T-helper 2 cell (primary cell): Measurements from ENCODE around the gene RUVBL1.
"Not testable (repeated sequence)": the region's sequence is repeated elsewhere in the genome, so short reads cannot be mapped to it uniquely, and the experiment has no call there.

Experiments used
- DNase-seq, 5 experiments: peaks; one replicate each; pipeline versions ENCODE4 v3.0.0 to v3.0.0-alpha.2; 2012 to 2022
- total RNA-seq, 2 donors: gene quantifications; one replicate each; lab custom pipeline; 2026; lab: John Stamatoyannopoulos, UW

Gene RUVBL1
- total RNA-seq = 15.0 to 44.4 reads per million in 2 donors

DNA sequence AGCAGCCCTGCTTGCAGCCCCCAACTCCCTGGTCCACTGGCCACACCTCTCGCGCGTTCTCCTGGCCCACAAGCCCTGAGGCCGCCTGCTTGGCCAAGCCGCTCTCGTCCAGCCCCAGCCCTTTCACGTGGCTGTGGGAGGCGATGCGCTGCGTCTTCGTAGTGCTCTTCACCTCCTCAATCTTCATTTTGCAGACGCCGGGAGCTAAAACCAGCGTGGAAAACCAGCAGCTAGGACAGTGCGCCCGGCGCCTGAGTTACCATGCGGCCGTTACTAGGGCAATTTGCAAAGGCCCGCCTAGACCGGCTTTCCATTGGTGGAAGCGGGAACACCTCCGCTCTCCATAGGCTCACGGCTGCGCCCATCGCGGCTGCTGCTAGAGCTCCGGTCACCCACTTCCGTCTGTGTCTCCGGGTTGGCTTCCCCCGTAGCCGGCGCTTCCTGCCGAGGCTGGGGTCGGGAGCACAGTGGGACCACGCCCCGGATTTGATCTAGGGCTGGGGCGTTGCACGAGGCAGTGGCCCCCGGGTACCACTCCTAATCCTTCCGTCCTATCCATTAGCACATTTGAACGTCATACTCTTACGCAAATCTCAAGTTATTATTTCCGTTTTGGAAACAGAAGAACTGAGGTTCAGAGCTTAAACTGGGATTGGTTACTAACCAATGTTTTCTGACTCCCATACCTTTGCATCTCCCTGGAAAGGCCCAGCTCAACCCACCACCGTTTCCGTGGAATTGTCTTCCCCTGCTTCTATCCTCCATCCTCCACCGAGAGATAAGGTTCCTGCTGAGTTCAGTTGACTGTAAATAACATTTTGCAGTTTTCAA is at the start of gene RUVBL1:
TSS of gene RUVBL1 (minus strand) at position 275 of the 831 bp plus-strand sequence. CDS start at position 187, 88 bp downstream.
- DNase-seq = peak; percentile 87 to 100 (median 95)

DNA sequence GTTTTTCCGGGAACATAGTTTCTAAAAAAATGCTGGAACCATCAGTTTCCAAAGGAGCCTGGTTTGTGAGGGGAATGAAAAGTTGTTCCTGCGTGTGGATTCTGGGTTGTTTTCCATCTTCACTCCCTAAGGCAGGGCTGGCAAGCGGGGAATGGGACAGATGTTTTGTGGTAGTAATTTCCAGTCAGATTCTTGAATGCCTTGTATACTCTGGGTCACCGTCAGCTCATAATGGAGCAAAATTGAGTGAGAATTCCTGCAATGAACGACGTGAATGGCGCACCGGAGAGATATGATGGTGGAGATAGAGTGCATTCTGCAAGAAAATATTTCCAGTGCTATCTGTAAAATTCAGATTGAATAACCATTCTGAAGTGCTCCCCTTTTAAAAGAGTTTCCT is 49.6 kb upstream of the RUVBL1 start:
- no peak for DNase-seq

DNA sequence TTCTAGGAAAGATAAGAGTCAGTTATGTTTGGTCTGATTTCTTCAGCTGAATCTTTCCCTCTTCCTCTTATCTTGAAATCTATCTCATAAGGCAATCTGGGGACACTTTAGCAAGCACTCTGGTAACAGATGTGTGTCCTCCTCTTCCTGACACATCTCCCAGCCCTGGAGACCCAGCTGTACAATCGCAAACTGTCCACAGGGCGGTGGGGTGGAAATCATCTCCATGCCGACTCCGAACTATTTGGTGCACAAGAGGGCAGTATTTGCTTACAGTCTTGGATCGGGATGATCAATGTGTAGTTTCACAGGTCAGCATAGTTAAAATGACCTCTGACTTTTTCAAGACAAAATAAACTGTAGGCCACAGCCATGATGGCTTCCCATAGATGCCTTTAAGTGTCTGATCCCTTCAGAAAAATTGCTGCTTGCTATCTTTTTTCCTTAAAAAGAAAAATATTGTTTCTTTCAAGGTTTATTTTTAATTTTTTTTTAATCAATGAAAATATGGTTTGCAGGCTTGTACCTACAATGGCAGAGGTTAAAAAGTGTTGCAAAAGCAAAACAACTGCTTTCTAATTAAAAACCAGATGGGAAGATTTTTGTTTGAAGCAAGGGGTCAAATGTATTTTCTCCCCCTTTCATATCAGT is 47.4 kb upstream of the RUVBL1 start:
- peak in 1 of 5 experiments; percentile 24 for DNase-seq

DNA sequence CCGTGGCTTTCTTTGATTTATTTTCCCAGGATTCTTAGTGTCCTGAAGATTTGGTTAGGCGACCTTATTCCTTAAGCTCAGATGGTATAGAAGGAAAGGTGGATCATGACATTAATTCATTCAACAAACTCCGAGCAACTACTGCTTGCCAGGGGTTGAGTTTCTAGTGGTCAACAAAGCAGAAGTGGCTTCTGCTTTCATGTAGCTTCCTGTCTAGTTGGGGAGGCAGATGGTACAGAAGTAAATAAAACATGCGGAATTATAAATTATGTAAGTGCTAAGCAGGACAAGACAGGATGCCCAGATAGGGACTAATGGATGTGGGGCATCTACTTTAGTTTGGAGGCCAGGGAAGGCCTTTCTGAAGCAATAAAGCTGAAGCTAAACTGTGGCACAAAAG is 45.2 kb upstream of the RUVBL1 start:
- no peak for DNase-seq

DNA sequence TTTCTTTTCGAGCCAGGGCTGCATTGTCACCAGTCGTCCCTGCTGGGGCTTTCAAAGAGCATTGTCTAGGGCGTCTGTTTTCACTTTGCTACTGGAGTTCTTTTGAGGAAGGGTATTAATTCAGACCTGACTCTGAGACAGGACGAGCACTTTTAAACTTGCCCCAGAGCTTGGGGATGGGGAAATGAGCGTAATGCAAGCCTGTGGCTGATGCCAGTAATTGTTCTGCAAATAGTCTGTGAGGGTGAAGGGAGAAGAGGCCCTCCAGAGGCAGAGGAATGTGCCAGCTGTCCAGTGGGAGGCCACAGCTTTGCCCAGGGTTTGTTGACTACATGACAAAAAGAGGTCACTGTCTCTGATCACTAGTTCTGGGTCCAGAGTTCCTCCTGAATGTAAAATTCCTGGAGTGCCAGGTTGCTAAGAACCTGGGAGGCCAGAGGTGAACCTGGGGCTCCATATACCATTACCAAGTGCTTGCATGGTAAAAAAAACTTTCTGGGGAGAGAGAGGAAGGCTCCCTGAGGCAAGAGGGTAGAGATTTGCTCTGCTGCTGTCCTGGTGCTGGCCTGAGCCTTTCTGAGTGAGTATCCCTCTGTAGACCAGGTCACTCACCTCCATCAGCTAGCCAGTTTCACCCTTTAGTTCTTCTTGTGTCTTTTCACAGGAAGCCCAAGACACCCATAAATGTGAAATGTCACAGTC is 44.5 kb upstream of the RUVBL1 start:
- DNase-seq = no peak

DNA sequence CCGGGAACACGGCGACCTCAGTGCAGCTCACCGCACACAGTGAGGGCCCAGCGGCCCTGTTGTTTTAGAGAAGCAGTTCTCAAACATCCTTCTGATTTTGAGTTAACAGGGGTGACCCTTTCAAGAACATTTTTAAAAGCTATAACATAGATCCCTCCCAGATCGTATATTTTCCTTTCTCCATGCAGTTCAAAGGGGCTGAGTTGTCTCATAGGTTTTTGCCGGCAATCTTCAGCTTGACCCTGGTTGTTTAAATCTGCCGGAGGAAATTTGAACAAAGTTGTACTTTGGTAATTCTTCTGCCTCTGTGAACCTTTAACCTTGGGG is 44.0 kb upstream of the RUVBL1 start:
- DNase-seq = no peak

DNA sequence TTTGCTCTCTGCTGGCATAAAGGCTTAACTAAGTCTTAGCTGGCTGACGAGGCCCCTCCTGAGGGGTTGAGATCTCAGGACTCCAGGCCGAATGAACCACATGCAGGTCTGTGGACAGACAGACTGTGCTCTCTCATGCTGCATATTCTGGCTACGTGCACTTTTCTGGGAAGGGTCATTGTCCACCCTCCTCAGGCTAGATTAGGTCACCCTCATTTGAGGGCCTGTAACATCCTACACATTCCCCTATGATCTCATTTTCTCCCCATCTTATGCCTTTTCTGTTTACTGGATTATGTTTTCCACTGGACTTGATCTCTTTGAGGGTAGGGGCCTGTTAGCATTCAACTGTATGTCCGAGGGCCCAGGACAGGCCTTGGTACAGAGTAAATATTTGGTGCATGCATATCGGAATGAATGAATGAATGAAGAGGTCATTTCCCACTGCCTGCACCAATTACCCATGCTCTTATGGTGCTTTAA is 43.4 kb upstream of the RUVBL1 start:
- no peak for DNase-seq

DNA sequence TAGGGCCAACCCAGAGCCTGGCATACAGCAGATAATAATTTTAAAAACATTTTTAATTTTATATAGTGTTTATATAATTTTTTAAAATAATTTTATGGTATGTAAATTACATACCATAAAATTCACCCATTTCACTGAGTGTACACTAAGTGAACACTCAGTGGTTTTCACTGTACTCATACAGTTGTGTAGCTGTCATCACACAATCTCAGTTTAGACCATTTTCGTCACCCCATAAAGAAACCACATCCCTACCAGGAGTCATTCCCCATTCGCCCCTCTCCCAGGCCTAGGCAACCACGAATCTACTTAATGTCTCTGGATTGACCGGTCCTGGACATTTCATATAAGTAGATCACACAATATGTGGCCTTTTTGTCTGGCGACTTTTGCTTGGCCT is 39.8 kb upstream of the RUVBL1 start:
- peak in 1 of 5 experiments; percentile 46 for DNase-seq

DNA sequence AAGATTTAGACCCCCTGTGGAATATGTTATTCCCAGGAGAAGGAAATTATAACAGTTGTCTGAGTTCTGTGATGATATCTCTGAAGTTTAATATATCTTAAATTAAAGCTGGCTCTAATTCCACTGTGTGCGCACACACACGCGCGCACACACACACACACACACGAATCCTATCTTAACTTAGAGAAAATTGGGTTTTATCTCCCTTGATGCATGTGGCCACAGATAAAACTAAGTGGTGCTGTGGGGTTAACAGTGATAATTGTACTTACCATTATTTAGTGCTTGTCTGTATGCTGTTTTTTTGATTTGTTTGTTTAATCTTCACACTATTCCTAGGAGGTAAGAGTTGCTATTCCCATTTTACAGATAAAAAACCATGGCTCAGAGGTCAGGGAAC is 37.0 kb upstream of the RUVBL1 start:
- no peak for DNase-seq

DNA sequence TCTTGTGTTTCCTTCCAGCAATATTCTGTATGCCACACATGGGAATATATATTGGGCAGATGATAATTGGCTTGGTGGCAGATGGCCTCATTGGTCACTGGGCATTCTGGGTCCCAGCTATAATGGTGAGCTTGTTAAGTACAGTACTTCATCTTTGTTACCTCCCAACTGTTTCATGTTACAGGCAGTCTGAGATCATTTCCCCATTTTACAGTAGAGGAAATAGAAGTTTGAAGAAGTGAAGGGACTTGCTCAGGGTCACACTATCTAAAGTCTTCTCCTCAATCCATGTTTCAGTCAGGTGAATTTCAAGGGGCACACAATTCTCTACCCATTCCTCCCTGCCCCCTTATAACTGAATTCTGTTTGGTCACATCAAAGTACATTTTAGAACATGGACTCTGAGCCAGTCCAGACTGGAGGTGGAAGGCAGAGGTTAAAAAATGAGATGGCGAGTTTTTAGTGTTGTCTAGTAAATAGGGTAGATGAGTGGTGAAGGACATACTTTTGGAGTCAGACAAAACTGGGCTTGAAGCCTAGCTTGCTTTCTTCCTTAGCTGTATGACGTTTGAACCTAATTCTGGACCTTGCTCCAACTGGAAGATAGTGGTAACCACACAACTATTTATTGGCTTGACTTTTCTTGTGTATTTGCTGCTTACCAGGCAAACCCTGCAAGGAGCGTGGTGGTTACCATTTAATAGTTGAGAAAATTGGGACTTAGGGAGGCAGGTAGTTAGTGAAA is 32.2 kb upstream of the RUVBL1 start:
- DNase-seq = no peak

DNA sequence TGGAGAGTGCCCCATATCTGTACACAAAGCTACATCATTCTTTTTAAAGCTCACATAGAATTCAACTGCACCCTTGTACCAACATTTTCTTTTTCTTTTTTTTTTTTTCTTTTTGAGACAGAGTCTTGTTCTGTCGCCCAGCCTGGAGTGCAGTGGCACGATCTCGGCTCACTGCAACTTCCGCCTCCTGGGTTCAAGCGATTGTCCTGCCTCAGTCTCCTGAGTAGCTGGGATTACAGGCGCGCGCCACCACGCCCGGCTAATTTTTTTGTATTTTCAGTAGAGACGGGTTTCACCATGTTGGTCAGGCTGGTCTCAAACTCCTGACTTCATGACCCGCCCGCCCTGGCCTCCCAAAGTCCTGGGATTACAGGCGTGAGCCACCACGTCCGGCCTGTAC is 30.7 kb upstream of the RUVBL1 start:
- not testable (repeated sequence) for DNase-seq

DNA sequence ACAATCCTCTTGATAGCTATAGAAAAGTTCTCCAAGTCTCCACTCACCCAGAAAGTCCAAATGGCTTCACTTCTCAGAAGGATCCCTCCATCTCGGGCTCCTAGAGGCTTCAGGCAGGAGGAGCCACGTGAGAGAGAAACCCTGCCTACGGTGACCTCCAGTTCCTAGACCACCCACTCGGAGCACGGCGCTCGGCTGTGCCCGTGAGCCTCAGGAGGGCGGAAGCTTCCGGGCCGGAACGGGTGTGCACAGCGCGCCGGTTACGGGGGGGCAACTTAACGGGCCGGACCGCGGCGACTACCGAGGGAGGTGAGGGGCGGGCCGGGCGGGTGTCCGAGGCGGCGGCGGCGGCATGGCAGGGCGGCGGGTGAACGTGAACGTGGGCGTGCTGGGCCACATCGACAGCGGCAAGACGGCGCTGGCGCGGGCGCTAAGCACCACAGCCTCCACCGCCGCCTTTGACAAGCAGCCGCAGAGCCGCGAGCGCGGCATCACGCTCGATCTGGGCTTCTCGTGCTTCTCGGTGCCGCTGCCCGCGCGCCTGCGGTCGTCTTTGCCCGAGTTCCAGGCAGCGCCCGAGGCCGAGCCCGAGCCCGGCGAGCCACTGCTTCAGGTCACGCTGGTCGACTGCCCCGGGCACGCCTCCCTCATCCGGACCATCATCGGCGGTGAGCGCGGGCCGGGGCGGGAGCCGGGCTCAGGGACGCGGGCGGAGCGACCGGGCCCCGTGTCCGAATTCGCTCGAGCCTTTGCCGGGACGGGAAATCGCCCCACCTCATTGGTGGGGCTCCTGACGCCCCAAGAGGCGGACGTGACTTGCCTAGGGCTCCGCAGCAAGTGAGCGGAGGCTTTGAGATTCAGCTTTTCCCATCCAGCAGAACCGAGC is 29.8 kb upstream of the RUVBL1 start, which contains the start of gene EEFSEC:
TSS of gene EEFSEC (plus strand) at position 326 of the 886 bp plus-strand sequence. CDS start at position 353, 27 bp downstream.
- peak; percentile 59 to 88 (median 76) for DNase-seq

DNA sequence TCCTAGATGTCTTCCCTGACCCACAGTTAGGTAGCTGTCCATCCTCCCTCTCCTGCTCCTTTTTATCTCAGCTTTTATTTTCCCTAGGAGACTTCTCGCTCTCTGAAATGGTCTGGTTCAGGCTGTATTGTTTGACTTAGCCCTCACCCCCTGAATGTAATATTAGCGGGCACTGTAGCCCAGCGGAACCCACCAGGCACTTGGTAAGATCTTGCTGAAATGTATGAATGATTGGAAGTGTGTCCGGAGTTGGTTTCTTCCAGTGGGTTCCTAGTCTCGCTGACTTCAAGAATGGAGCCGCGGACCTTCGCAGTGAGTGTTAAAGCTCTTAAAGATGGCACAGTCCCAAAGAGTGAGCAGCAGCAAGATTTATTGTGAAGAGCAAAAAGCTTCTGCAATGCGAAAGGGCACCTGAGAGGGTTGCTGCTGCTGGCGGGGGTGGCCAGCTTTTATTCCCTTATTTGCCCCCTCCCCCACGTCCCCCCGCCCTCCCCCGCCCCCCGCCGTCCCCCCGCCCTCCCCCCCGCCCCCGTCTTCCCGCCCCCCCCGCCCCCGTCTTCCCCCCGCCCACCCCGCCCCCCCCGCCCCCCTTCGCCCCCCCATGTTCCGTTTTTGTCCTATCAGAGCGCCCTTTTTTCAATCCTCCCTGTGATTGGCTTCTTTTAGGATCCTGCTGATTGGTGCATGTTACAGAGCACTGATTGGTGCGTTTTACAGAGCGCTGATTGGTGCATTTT is 29.0 kb upstream of the RUVBL1 start:
- DNase-seq = peak in 1 of 5 experiments; percentile 87

DNA sequence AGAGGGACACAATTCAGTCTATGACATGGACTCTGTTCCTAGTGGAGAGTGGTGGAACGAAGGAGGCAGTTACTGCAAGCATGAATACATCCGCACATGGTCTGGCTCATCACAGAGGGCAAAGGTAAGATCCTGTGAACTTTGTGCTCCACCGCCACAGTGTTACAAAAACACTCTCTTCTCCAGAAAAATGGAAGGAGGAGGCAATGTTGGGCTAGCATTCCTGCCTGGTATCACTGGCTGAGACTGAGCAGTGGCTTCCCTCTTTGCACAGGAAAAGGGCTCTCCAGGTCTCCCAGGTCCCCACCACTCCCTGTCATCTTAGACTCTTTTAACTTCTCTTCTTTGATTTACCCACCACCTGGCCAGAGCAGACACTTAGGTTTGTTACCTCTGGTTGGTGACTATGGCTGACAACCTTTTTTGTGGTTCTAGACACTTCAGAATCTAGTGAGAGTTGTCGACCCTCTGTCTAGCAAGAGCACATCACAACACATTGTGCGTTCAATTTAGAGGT is 28.2 kb upstream of the RUVBL1 start:
- no peak for DNase-seq

DNA sequence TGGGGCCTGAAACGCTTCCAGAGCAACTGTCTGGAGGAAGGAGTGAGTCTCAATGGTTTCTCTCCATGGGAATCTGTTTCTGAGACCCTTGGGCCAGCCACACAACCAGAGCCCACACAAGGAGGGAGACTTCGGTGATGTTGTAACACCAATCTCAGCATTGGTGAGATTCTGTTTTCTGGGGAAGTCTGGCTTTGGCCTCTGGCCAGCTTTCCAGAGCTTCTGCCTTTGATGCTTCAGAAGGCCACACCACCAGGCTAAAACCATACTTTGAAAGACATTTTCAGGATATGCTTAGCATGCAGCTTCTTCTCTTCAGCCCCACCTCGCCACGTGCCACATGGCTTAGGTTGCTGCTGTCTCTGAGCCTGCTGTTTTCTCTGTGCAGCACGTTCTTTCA is 26.0 kb upstream of the RUVBL1 start:
- DNase-seq = no peak

DNA sequence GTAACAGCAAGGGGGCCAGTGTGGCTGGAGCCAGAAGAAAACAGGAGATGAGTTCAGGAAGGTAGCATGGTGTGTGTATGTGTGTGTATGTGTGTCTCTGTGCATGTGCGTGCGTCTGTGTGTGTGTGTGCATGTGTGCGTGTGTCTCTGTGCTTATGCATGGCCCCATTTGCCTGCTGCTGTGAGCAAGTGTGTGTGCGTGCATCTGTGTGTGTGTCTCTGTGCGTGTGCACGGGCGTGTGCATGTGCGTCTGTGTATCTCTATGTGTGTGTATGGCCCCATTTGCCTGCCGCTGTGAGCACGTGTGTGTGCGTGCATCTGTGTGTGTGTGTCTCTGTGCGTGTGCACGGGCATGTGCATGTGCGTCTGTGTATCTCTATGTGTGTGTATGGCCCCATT is 22.6 kb upstream of the RUVBL1 start:
- DNase-seq = no peak

DNA sequence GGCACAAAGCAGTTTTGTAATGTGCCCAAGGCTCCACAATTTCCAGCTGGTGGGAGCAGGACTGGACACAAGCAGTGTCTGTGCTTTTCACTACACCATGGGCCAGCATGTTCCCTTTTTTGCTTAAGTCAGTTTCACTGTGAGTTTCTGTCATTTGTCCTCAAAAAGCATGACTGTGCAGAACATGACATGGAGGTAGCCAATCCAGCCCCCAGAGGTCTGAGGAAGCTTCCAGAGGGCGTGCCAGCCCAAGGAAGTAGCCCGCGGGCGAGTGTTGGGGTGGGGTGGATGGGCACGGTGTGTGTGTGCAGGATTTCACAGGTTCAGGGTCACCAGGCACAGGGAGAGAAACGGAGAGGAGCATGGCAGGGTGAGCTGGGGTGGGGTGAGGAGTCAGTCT is 21.7 kb upstream of the RUVBL1 start:
- no peak for DNase-seq

DNA sequence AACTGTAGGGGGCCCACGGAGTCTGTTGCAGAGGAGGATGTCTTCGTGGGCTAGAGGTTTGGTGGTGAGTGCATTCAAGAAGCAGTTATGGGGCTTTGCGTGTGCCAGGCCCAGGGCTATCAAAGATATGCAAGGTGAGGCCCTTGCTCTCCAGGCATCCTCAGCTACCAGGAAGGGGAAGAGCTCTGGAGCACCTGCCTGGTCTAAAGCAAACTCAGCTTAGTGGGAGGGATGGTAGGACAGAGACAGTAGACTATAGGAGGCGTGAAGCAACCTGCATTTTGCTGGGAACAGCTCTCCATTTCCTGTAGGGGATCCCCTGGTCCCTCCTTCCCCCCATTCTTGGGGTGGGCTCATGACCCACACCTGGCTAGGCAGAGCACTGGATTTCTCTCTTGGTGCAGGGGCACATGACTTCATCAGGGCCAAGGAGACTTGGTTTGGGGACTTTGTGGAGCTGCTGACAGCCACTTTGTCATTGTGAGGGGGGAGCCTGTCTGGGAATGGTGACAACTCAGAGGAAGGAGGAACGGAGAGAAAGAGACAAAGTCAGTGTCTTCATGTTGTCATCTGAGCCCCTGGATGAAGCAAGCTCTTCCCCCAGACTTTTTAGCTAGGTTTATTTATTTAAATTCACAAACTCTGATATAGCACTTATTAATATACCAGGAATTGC is 21.0 kb upstream of the RUVBL1 start:
- DNase-seq = no peak

DNA sequence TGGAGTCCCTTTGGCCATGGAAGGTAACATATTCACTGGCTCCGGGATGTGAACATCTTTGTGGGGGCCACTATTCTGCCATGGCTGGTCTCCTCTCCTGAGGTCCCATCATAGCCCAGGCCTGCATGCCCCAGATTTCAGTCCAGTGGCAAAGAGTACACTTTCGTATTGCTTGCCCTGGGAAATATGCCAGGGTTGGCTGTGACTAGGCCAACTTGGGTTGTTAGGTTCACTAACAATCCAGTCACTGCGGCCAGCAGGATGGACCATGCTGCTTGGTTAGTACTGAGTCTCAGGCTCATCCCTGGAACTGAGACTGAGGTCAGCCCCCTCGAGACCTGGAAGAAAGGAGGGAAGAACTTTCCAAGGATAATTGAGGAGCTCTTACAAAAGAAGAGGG is 19.9 kb upstream of the RUVBL1 start:
- no peak for DNase-seq
